Esophagus squamous epithelium (tissue), 5 donors: ENCODE results near the gene RAD52. TPM values are rescaled to one million over a fixed set of nuclear protein-coding genes. Genes with fewer than 3 reads are reported as not detected.

ENCODE experiments used
- DNase-seq: peaks from one replicate; lab custom pipeline; 2025; lab: John Stamatoyannopoulos, UW
- H3K27ac ChIP-seq, 4 donors: fragments of 200-600 bp; sonication (generic); one replicate each; pipeline ENCODE4 v1.5.1; 2016 to 2019; ENCODE audit warnings: mild to moderate bottlenecking in 1 of 4
- H3K27me3 ChIP-seq, 4 donors: fragments of 200-600 bp; sonication (generic); 1 replicate in 3 of 4; 2 replicates in 1 of 4; pipeline versions ENCODE4 v1.5.1 to v1.6.0; 2017 to 2021; ENCODE audit warnings: antibody characterized with exemption in 1 of 4
- H3K36me3 ChIP-seq, 3 donors: fragments of 200-600 bp; sonication (generic); one replicate each; pipeline ENCODE4 v1.5.1; 2016 to 2019
- H3K4me1 ChIP-seq, 3 donors: fragments of 200-600 bp; sonication (generic); one replicate each; pipeline ENCODE4 v1.5.1; 2017 to 2019
- H3K4me3 ChIP-seq, 4 donors: fragments of 200-600 bp; sonication (generic); 1 replicate in 3 of 4; 2 replicates in 1 of 4; pipeline ENCODE4 v1.5.1; 2016 to 2019; ENCODE audit warnings: mild to moderate bottlenecking in 2 of 4, moderate library complexity in 1 of 4
- H3K9me3 ChIP-seq, 3 donors: fragments of 200-600 bp; sonication (generic); one replicate each; pipeline ENCODE4 v1.5.1; 2016 to 2019
- POLR2A ChIP-seq, 4 donors: fragments of 450-650 bp; IDR thresholded peaks; one replicate each; pipeline ENCODE4 v1.6.1; 2017; ENCODE audit warnings: antibody characterized with exemption in 4 of 4, mild to moderate bottlenecking in 4 of 4, moderate library complexity in 3 of 4
- WGBS, 2 donors: methylation state at CpG; one replicate each; pipeline ENCODE4 v1.1.5; 2018; 5-methylcytosine and 5-hydroxymethylcytosine counted together
- intact Hi-C: fragments of 100-400 bp; cut with DNase I; formaldehyde crosslinking; loops from one replicate; pipeline ENCODE4 v1.15.0; 2022
- total RNA-seq, 4 donors: library from RNA; depleted of rRNA; stranded (reverse); fragments of >200 nt; gene quantifications; one replicate each; pipeline ENCODE4 v1.1.0, GENCODE V29; 2016
- TF ChIP-seq, protein P1 (sequence below), 6 experiments: fragments of 450-650 bp in 4 of 6; fragments of 200-600 bp in 2 of 6; sonication (generic) in 2 of 6; IDR thresholded peaks; one replicate each; pipeline ENCODE4 v1.5.1; 2016 to 2019; ENCODE audit warnings: antibody characterized with exemption in 6 of 6, mild to moderate bottlenecking in 4 of 6, moderate library complexity in 4 of 6
- donor health status: DM: yes; HTN: yes; CAD: no.

Gene RAD52
- total RNA-seq, 4 donors from 2014 or later = 6.2 to 8.0 (median 7.5) TPM

DNA sequence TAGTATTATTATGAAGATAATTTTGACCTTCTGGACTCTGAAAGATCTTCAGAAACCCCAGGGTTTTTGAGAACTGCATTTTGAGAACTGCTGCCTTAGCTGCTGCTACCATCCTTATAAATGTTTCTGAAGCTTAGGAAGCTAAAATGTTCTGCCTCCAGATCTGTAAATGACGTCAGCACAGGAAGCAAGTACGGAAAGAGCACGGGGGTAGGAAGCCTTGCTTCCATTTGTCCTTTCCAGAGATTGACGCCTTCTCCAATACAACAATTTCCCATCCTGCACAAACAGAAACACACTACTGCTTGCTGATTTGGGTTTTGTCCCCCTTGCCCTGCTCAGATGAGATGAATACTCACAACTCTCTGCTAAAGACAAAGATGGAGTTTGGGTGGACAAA, 17.9 kb downstream of the RAD52 start:
- TF ChIP-seq POLR2A (IDR thresholded peaks at IDR 0.05) = no peak
- 69 to 88% methylated on average over 4 of the region's 4 CpGs for WGBS, 2 donors
- H3K4me1 ChIP-seq = no peaks in the 10 kb centered on the region

GRCh38 chr12:931060-931459, 18.4 kb downstream of the RAD52 start:
- Histone ChIP-seq H3K27ac (no peak overlapping the region), H3K36me3 (peaks cover 0 to 64% (median 19%) of the 10 kb centered on the region in 3 donors), H3K9me3 (no peaks in the 10 kb centered on the region), H3K4me1 (no peaks in the 10 kb centered on the region), H3K4me3 (no peak overlapping the region), H3K27me3 (no peaks in the 10 kb centered on the region)
- no peak for DNase-seq
- 88 to 94% methylated on average over 5 of the region's 5 CpGs for WGBS, 2 donors
- intact Hi-C loops = no loop called here
- TF ChIP-seq POLR2A (IDR thresholded peaks at IDR 0.05) = no peak
- TF ChIP-seq, protein P1, sequence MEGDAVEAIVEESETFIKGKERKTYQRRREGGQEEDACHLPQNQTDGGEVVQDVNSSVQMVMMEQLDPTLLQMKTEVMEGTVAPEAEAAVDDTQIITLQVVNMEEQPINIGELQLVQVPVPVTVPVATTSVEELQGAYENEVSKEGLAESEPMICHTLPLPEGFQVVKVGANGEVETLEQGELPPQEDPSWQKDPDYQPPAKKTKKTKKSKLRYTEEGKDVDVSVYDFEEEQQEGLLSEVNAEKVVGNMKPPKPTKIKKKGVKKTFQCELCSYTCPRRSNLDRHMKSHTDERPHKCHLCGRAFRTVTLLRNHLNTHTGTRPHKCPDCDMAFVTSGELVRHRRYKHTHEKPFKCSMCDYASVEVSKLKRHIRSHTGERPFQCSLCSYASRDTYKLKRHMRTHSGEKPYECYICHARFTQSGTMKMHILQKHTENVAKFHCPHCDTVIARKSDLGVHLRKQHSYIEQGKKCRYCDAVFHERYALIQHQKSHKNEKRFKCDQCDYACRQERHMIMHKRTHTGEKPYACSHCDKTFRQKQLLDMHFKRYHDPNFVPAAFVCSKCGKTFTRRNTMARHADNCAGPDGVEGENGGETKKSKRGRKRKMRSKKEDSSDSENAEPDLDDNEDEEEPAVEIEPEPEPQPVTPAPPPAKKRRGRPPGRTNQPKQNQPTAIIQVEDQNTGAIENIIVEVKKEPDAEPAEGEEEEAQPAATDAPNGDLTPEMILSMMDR (IDR thresholded peaks at IDR 0.05) = no peak

More for the DNA sequence above, 17.9 kb downstream of the RAD52 start:
- Histone ChIP-seq H3K9me3 (no peaks in the 10 kb centered on the region), H3K4me3 (no peak overlapping the region), H3K27ac (no peak overlapping the region), H3K27me3 (no peaks in the 10 kb centered on the region), H3K36me3 (peaks cover 0 to 62% (median 19%) of the 10 kb centered on the region in 3 donors)
- no peak for DNase-seq
- intact Hi-C loops = no loop called here

GRCh38 chr12:926641-927040, 22.9 kb downstream of the RAD52 start:
- intact Hi-C loops = no loop called here
- Histone ChIP-seq H3K27ac (no peak overlapping the region), H3K36me3 (peaks cover 0 to 94% (median 22%) of the 10 kb centered on the region in 3 donors), H3K4me1 (no peaks in the 10 kb centered on the region), H3K9me3 (no peaks in the 10 kb centered on the region), H3K27me3 (no peaks in the 10 kb centered on the region), H3K4me3 (no peak overlapping the region)
- WGBS, 2 donors = 85% methylated on average over 12 of the region's 12 CpGs
- no peak for TF ChIP-seq POLR2A (IDR thresholded peaks at IDR 0.05)
- TF ChIP-seq, protein P1 (IDR thresholded peaks at IDR 0.05) = no peak
- DNase-seq = no peak

DNA sequence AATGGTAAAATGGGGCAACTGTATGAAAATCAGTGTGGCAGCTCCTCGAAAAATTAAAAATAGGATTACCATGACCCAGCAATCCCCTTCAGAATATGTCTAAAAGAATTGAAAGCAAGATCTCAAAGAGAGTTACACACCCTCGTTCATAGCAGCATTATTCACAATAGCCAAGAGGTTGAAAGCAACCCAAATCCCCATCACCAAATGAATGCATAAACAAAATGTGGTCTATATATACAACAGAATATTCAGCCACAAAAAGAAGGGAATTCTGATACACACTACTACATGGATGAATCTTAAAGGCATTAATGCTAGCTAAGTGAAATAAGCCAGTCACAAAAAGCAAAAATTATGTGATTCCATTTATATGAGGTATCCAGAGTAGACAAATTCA, 27.2 kb downstream of the RAD52 start:
- Histone ChIP-seq H3K36me3 (peaks cover 0 to 86% (median 11%) of the 10 kb centered on the region in 3 donors), H3K4me3 (no peak overlapping the region), H3K4me1 (no peaks in the 10 kb centered on the region), H3K27ac (no peak overlapping the region), H3K27me3 (no peaks in the 10 kb centered on the region), H3K9me3 (no peaks in the 10 kb centered on the region)
- no peak for TF ChIP-seq POLR2A (IDR thresholded peaks at IDR 0.05)
- TF ChIP-seq, protein P1 (IDR thresholded peaks at IDR 0.05) = no peak
- 52 to 72% methylated on average over 2 of the region's 2 CpGs for WGBS, 2 donors
- no peak for DNase-seq
- intact Hi-C loops = no loop called here

DNA sequence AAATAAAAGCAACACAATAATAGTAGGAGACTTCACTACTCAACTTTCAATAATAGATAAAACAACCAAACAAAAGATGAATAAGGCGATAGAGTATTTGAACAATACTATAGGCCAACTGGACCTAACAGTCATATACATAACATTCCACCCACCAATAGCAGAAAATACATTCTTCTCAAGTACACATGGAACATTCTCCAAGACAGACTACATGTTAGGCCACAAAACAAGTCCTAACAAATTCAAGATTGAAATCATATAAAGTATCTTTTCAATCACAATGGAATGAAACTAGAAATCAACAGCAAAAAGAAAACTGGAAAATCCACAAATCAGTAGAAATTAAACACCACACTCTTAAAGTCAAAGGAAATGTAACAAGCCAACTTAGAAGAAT, 28.8 kb downstream of the RAD52 start:
- Histone ChIP-seq H3K36me3 (peaks cover 0 to 86% (median 19%) of the 10 kb centered on the region in 3 donors), H3K4me3 (no peak overlapping the region), H3K27me3 (no peaks in the 10 kb centered on the region), H3K4me1 (peaks cover 0 to 3% (median 2%) of the 10 kb centered on the region in 3 donors), H3K27ac (no peak overlapping the region), H3K9me3 (no peaks in the 10 kb centered on the region)
- DNase-seq = no peak
- 52 to 87% methylated on average over 1 of the region's 1 CpG for WGBS, 2 donors
- intact Hi-C loops = no loop called here
- TF ChIP-seq, protein P1 (IDR thresholded peaks at IDR 0.05) = no peak
- no peak for TF ChIP-seq POLR2A (IDR thresholded peaks at IDR 0.05)
